GM18867 (cell line): ENCODE measurements around the gene MAPK8.
"Not testable (repeated sequence)": the region's sequence is repeated elsewhere in the genome, so short reads cannot be mapped to it uniquely, and the experiment has no call there.

ENCODE experiments used
- ATAC-seq: cut with Tn5 transposase; IDR thresholded peaks from one replicate; pipeline ENCODE4 v1.9.1; 2021; ENCODE audit warnings: mild to moderate bottlenecking, moderate library complexity; ENCODE audit not compliant: unreplicated experiment

MAPK8 gene

DNA sequence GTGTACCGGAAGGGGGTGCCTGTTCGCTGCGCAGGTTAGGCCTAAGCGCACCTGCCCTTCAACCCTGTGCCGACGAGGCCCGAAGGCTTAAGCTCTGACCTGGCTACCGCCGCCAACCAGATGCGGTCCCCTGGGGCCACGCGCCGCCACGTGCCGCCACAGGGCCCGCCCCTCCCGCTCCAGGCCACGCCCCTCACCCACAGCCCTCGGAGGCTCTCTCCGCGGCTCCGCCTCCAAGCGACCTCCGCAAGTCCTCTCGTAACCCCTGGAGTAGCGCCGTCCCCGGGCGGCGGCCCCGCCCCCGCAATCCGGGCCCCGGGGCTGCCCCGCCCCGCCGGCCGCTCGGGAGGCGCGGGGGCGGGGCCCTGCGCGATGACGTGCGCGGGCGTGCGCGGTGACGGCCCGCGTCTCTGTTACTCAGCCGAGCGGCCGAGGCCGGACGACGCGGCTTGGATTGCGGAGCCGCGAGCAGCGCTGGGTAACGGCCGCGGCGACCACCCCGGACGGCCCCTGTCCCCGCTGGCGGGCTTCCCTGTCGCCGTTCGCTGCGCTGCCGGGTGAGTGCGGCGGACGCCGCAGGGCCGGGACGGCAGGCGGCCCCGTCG, at the start of gene MAPK8:
MAPK8 (plus strand) TSS at position 413 of the 605 bp plus-strand sequence. CDS start 94,984 bp downstream, outside the sequence.
- peak; percentile 90 for ATAC-seq

DNA sequence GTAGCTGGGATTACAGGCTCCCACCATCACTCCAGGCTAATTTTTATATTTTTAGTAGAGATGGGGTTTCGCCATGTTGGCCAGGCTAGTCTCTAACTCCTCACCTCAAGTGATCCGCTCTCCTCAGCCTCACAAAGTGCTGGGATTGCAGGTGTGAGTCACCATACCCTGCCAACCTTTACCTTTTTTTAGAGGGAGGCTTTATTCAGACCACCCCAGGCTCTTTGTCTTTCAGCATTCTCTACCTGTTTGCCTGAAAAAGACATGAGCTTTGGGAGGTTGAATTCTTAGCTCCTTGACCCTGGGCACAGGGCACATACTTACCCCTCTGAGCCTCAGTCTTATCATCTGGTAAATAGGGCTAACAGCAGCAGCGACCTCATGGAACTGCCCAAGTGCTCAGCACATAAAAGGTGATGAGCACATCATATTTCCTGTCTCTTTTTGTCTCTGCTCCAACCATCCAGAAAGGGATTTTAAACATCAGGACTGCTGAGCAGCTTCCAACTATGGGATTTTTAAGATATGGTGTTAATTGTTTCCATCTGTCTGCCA, 49.0 kb upstream of the MAPK8 start:
- ATAC-seq, result no peak

GRCh38 chr10:48258105-48258504, 48.4 kb upstream of the MAPK8 start:
- no peak for ATAC-seq

- no peak for ATAC-seq
Observed at GRCh38 chr10:48266528-48266927, 39.9 kb upstream of the MAPK8 start.

GRCh38 chr10:48271047-48271730, 35.3 kb upstream of the MAPK8 start:
- ATAC-seq, result no peak

- no peak for ATAC-seq
Observed at GRCh38 chr10:48272682-48273081, 33.8 kb upstream of the MAPK8 start.

DNA sequence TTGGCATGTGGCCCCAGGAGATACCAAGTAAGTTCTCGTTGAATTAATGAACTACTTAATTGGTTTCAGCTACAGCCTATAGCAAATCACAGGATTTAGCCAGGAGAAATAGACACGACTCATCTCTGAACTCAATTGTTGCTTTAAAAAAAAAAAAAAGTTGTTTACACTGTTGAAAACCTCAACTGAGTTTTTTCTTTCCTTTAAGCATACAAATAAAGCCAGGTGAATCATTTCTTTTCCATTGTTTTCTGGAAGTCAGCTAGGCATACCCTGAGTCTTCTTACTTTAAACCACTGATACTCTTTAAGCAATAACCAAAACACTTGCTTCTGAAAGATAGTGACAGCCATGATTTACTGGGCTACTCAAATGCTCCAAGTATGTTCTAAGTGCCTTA, 32.7 kb upstream of the MAPK8 start:
- no peak for ATAC-seq

GRCh38 chr10:48274636-48275035, 31.8 kb upstream of the MAPK8 start, which contains the start of gene FRMPD2:
Gene FRMPD2 (minus strand): TSS chr10:48274696. CDS start chr10:48274567, 129 bp downstream.
- no peak for ATAC-seq

DNA sequence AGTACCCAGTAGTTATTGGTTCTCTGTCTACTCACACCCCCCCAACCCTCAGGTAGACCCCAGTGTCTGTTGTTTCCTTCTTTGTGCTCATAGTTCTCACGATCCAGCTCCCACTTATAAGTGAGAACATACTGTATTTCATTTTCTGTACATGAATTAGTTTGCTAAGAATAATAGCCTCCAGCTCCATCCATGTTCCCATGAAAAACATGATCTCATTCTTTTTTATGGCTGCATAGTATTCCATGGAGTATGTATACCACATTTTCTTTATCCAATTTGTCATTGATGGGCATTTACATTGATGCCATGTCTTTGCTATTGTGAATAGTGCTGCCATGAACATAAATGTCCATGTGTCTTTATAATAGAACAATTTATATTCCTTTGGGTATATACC, 29.4 kb upstream of the MAPK8 start:
- ATAC-seq, result no peak

GRCh38 chr10:48279081-48279751, 27.3 kb upstream of the MAPK8 start:
- peak; percentile 86 for ATAC-seq

DNA sequence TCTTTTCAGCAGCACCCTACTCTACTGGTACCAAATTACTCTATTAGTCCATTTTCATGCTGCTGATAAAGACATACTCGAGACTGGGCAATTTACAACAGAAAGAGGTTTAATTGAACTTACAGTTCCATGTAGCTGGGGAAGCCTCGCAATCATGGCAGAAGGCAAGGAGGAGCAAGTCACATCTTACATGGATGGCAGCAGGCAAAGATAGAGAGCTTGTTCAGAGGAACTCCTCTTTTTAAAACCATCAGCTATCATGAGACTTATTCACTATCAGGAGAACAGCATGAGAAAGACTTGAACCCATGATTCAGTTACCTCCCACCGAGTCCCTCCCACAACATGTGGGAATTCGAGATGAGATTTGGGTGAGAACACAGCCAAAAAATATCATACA, 24.8 kb upstream of the MAPK8 start:
- ATAC-seq, result not testable (repeated sequence)

GRCh38 chr10:48282829-48283228, 23.6 kb upstream of the MAPK8 start:
- ATAC-seq, result peak; percentile 83

- ATAC-seq, result no peak
Observed at GRCh38 chr10:48284002-48284546, 22.4 kb upstream of the MAPK8 start.

- ATAC-seq, result no peak
Observed at GRCh38 chr10:48284811-48285210, 21.7 kb upstream of the MAPK8 start.

- no peak for ATAC-seq
Observed at GRCh38 chr10:48285710-48286109, 20.8 kb upstream of the MAPK8 start.

DNA sequence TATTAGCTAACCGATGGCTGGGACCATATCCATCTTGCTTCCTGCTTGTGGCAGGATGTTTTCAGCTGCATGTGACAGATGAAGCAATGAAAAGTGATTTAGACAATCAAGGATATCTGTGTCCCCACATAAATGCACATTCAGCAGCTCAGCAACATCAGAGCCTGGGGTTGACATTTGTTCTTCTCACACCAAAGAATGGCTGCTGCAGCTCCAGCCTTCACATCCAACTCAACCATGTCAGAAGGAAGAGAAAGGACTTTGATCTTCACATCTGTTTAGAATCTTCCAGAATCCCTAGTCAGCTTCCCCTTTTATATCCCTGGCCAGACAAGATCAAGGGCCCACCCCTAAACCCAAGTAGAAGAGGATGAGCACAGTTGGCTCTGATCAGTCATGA, 20.1 kb upstream of the MAPK8 start:
- no peak for ATAC-seq

DNA sequence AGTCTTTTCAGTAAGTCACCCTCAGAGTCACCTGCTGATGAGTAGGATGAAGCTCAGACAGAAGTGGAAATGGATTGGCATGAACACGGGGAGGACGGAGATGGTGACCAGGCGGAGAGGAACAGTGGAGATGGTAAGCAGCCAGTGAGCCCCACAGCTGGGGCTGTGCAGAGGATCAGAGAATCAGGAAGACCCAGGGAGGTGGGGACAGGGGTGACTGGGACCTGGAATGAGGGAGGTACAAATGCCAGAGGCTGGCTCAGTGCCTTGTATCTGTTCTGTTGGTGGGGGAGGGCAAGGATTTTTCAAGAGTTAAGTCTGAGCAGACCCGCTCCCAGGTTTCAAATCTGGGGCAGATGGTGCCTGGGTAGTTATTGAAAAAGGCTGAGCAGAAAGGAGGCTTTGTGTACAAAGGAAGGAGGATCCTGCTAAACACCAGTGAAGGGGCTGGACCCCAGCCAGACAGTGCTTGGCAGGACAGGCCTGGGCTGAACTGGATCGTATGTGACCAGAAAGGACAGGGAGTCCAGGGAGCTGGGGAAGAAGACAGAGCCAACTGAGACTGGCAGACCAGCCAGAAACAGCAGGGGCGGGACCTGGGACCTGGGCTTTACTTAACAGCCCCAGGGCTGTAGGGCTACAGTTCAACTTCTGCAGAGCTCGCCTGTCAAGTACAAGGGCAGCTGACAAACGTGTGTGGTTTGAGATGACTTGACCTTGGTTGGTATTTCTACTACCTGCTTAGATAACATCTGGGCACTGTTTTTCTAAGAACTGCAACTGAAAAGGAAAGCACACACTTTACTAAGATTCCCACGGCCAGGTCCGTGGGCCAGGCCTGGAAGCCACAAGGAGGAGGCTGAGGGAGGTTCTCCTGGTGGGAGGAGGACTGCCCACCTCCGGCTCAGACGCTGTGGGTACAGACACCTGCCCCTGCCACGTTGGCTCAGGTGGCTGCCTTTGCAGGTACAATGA, 18.8 kb upstream of the MAPK8 start:
- peak; percentile 60 for ATAC-seq

- no peak for ATAC-seq
Observed at GRCh38 chr10:48288661-48289060, 17.8 kb upstream of the MAPK8 start.

DNA sequence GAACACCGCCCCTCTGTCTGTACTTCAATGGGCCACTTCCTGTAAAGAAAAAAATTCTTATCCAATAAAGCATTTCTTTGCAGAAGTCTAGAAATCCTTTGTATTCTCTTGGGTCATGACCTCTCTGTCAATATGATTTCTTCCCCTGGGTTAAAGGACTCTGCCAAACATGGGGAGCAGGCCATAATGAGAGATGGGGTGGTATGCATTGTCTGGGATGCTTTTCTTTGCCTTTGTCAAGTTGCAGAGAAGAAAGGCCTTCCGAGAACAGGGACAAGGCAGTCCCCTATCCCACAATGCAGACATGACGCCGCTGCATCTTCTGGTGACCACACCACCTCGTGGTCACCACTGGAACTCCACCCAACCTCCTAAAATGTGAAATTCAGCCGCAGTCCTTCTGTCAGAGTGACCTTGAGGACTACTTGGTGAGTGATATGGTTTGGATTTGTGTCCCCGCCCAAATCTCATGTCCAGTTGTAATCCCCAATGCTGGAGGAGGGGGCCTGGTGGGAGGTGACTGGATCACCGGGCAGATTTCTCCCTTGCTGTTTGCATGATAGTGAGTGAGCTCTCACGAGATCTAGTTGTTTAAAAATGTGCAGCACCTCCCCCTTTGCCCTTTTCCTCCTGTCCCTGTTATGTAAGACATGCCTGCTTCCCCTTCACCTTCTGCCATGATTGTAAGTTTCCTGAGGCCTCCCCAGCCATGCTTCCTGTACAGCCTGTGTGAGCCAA, 16.8 kb upstream of the MAPK8 start:
- peak; percentile 57 for ATAC-seq

- no peak for ATAC-seq
Observed at GRCh38 chr10:48290286-48290685, 16.2 kb upstream of the MAPK8 start.
